Lung (tissue), 12 donors: ENCODE data around the gene SSBP1. TPM values are rescaled to one million over a fixed set of nuclear protein-coding genes. Genes with fewer than 3 reads are reported as not detected.
A peak's percentile ranks its signal among the peaks of the same experiment; 100 is the strongest.

ENCODE experiments used
- ATAC-seq: fragments of 200-7000 bp; cut with Tn5 transposase; one replicate; pipeline ENCODE4 v1.9.1; 2020; ENCODE audit warnings: moderate number of reproducible peaks; ENCODE audit not compliant: insufficient read depth, low FRiP score
- DNase-seq, 3 donors: peaks; one replicate each; pipeline ENCODE4 v3.0.0-alpha.2; 2013 to 2017
- H3K27ac ChIP-seq, 2 donors: one replicate each; pipeline ENCODE4 v1.5.1; 2013; ENCODE audit warnings: mild to moderate bottlenecking in 2 of 2, moderate library complexity in 2 of 2, control low read depth in 1 of 2, inconsistent platforms in 1 of 2, low read depth in 1 of 2, low read length in 1 of 2
- H3K27me3 ChIP-seq, 3 donors: one replicate each; pipeline ENCODE4 v1.5.1; 2013; ENCODE audit warnings: low read length in 2 of 3; ENCODE audit not compliant: control insufficient read depth in 3 of 3, insufficient read depth in 3 of 3
- H3K36me3 ChIP-seq, 4 donors: one replicate each; pipeline ENCODE4 v1.5.1; 2013; ENCODE audit warnings: low read length in 4 of 4, mild to moderate bottlenecking in 1 of 4, moderate library complexity in 1 of 4; ENCODE audit not compliant: control insufficient read depth in 4 of 4, insufficient read depth in 4 of 4
- H3K4me1 ChIP-seq, 5 donors: one replicate each; pipeline ENCODE4 v1.5.1; 2013; ENCODE audit warnings: low read length in 5 of 5, mild to moderate bottlenecking in 2 of 5, moderate library complexity in 1 of 5; ENCODE audit not compliant: control insufficient read depth in 5 of 5, insufficient read depth in 5 of 5
- H3K4me3 ChIP-seq: one replicate; pipeline ENCODE4 v1.5.1; 2013; ENCODE audit warnings: mild to moderate bottlenecking, control low read depth, moderate library complexity
- H3K9ac ChIP-seq, 2 donors: one replicate each; pipeline ENCODE4 v1.5.1; 2013; ENCODE audit warnings: low read length in 2 of 2, control low read depth in 1 of 2; ENCODE audit not compliant: insufficient read depth in 1 of 2
- H3K9me3 ChIP-seq, 4 donors: one replicate each; pipeline ENCODE4 v1.5.1; 2013; ENCODE audit warnings: low read length in 3 of 4, mild to moderate bottlenecking in 1 of 4, moderate library complexity in 1 of 4; ENCODE audit not compliant: control insufficient read depth in 4 of 4, insufficient read depth in 3 of 4
- WGBS, 2 donors: extraction: QIAGEN DNeasy Blood & Tissue Kit; methylation state at CpG; one replicate each; pipeline ENCODE4 v1.1.7; 2013; 5-methylcytosine and 5-hydroxymethylcytosine counted together
- polyA plus RNA-seq, 2 donors: library from polyadenylated mRNA; stranded (reverse); fragments of 200-250 nt; gene quantifications; one replicate each; pipeline ENCODE4 v1.2.1, GENCODE V29; 2013
- total RNA-seq, 2 donors: library from RNA; depleted of rRNA in 1 of 2; stranded (reverse); fragments of >200 nt in 1 of 2; gene quantifications; one replicate each; pipeline ENCODE4 v1.2.1, GENCODE V29; 2014 to 2021
- TF ChIP-seq, protein P1 (sequence below): IDR thresholded peaks from 2 replicates; pipeline ENCODE4 v1.5.1; 2012; ENCODE audit warnings: mild to moderate bottlenecking; ENCODE audit errors: control extremely low read depth, extremely low read depth
- donor health status: control.
- donor health status: control.
- donor health status: Bipolar disorder and iron deficiency.
- donor health status: healthy.
- donor health status: DM: yes; HTN: yes; CAD: no.

Gene SSBP1
- total and polyA plus RNA-seq, 4 donors = 96.8 to 263 (median 136) TPM

DNA sequence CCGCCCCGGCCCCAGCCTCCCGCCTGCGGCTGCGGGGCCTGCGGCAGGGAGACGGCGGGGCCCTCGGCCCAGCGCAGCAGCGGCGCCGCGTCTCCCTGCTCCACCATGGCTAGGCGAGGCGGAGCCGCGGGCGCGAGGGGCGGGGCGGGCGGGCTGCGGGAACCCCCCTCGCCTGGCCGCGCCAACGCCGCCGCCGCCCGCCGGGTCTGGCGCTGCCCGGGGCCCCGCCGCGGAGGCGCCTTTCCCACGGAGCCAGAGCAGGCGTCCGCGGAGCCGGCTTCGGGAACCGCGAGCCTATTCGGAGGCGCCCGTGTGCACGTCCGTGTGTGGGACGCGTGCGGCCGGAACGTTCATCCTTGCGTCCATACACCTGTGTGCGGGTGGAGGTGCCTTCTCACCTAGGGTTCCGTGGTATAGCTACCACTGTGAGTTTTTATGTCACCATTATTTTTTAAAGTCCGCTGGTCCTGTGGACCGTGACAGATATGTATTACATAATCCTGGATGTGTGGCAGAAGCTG lies 36.1 kb upstream of the SSBP1 start, which contains the start of gene DENND11:
DENND11 (minus strand) TSS at position 120 of the 521 bp plus-strand sequence; CDS start at position 107, 13 bp downstream.
- H3K27me3 ChIP-seq = no peaks in the 10 kb centered on the region
- peak within 1 kb of the TSS; percentile 91 to 93 for H3K27ac ChIP-seq
- peaks cover 0 to 3% (median 0%) of the 10 kb centered on the region in 4 donors for H3K36me3 ChIP-seq
- H3K4me3 ChIP-seq = peak within 1 kb of the TSS; percentile 85
- H3K4me1 ChIP-seq = peaks cover 0 to 26% (median 9%) of the 10 kb centered on the region in 5 donors
- WGBS, 2 donors = 1% methylated on average over 41 to 62 of the region's 62 CpGs
- peak; percentile 80 for ATAC-seq
- H3K9ac ChIP-seq = peak within 1 kb of the TSS in 1 of 2 donors; percentile 78
- peak; percentile 60 to 66 (median 62) for DNase-seq
- TF ChIP-seq, protein P1, sequence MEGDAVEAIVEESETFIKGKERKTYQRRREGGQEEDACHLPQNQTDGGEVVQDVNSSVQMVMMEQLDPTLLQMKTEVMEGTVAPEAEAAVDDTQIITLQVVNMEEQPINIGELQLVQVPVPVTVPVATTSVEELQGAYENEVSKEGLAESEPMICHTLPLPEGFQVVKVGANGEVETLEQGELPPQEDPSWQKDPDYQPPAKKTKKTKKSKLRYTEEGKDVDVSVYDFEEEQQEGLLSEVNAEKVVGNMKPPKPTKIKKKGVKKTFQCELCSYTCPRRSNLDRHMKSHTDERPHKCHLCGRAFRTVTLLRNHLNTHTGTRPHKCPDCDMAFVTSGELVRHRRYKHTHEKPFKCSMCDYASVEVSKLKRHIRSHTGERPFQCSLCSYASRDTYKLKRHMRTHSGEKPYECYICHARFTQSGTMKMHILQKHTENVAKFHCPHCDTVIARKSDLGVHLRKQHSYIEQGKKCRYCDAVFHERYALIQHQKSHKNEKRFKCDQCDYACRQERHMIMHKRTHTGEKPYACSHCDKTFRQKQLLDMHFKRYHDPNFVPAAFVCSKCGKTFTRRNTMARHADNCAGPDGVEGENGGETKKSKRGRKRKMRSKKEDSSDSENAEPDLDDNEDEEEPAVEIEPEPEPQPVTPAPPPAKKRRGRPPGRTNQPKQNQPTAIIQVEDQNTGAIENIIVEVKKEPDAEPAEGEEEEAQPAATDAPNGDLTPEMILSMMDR = no peak
- no peaks in the 10 kb centered on the region for H3K9me3 ChIP-seq

DNA sequence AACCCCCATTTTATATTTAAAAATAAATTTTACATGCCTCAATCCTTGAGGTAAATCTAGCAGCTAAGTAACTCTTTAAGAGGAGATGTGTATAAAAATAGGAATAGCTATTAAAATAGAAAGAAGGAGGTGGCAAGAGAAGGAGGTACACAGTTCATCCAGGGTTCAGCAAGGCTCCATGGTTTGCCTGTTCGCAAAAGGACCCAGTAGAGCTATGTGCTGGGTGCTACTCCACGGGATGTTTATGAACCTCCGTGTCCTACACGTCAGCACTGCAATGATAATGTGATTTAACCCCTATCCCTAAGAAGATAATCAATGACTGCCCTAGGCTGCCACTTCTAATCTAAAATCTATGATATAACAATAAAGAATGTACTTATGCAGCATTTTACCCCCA lies 35.3 kb upstream of the SSBP1 start:
- H3K9me3 ChIP-seq = no peaks in the 10 kb centered on the region
- no peak overlapping the region for H3K9ac ChIP-seq
- no peak for ATAC-seq
- peaks cover 0 to 3% (median 0%) of the 10 kb centered on the region in 4 donors for H3K36me3 ChIP-seq
- TF ChIP-seq, protein P1 = no peak
- H3K4me1 ChIP-seq = peaks cover 0 to 26% (median 8%) of the 10 kb centered on the region in 5 donors
- no peak overlapping the region for H3K27ac ChIP-seq
- H3K4me3 ChIP-seq = no peak overlapping the region
- 68 to 77% methylated on average over 4 of the region's 4 CpGs for WGBS, 2 donors
- no peaks in the 10 kb centered on the region for H3K27me3 ChIP-seq
- no peak for DNase-seq

DNA sequence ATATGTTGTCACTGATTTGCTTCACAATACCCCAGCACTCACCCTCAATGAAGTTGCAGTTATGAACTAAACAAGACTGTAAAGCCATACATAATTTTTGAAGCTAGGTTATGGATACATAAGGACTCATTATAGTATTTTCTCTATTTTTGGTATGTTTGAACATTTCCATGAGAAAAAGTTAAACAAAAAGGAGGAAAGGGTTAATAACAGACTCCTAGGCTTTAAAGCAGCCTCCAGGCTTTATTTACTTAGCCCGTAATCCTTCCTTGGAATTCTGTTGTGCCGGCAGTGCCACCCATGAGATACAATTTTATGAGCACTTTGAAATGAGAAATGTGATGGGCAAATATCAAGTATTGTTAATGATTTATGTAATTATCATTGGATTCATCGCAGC lies 34.0 kb upstream of the SSBP1 start:
- Histone ChIP-seq H3K4me3 (no peak overlapping the region), H3K36me3 (no peaks in the 10 kb centered on the region), H3K27ac (no peak overlapping the region), H3K9ac (no peak overlapping the region), H3K4me1 (peaks cover 0 to 26% (median 8%) of the 10 kb centered on the region in 5 donors), H3K27me3 (no peaks in the 10 kb centered on the region), H3K9me3 (no peaks in the 10 kb centered on the region)
- 73 to 86% methylated on average over 3 of the region's 3 CpGs for WGBS, 2 donors
- TF ChIP-seq, protein P1 = no peak
- no peak for DNase-seq
- no peak for ATAC-seq

DNA sequence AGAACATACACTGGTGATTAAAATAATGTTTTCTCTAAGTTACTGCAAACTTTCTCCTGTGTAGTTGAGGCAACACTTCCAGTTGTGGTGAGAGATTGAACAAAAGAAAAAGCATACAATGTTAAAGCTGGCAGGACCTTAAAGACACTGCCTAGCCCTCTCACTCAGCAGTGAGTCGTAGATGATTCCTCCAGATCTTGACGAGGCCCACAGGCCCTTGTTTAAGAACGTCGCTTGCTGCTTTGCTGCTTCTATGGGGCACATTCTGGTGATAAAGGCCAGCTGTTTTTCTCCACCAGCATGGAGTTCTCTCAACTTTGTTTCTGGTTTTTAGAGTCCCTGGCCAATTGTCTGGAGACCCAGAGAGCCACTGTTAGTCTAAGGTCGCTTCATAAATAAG lies 33.4 kb upstream of the SSBP1 start:
- peaks cover 0 to 25% (median 8%) of the 10 kb centered on the region in 5 donors for H3K4me1 ChIP-seq
- no peaks in the 10 kb centered on the region for H3K36me3 ChIP-seq
- peak in 1 of 3 donors; percentile 31 for DNase-seq
- H3K4me3 ChIP-seq = no peak overlapping the region
- no peaks in the 10 kb centered on the region for H3K9me3 ChIP-seq
- H3K27ac ChIP-seq = no peak overlapping the region
- ATAC-seq = no peak
- no peak overlapping the region for H3K9ac ChIP-seq
- no peaks in the 10 kb centered on the region for H3K27me3 ChIP-seq
- WGBS, 2 donors = 85 to 92% methylated on average over 5 of the region's 5 CpGs
- TF ChIP-seq, protein P1 = no peak
